AG20443 (cell line): ENCODE measurements around the gene RAB3GAP2.
"Not testable (repeated sequence)": the region's sequence is repeated elsewhere in the genome, so short reads cannot be mapped to it uniquely, and the experiment has no call there.

Experiments used
- DNase-seq: peaks from one replicate; pipeline ENCODE4 v3.0.0; 2012; ENCODE audit warnings: low spot score, mixed read lengths

Gene RAB3GAP2

GRCh38 chr1:220272047-220272840 is at the start of gene RAB3GAP2:
TSS of gene RAB3GAP2 (minus strand) at chr1:220272453. CDS start at chr1:220272337, 116 bp downstream.
- peak; percentile 100 for DNase-seq

GRCh38 chr1:220321758-220322157 is 49.5 kb upstream of the RAB3GAP2 start:
- DNase-seq: no peak

GRCh38 chr1:220320709-220321108 is 48.5 kb upstream of the RAB3GAP2 start:
- DNase-seq: no peak

- no peak for DNase-seq
Measured at GRCh38 chr1:220318673-220319072, 46.4 kb upstream of the RAB3GAP2 start.

GRCh38 chr1:220317161-220317560 is 44.9 kb upstream of the RAB3GAP2 start:
- DNase-seq: no peak

- no peak for DNase-seq
Measured at GRCh38 chr1:220316305-220316704, 44.1 kb upstream of the RAB3GAP2 start.

- DNase-seq: no peak
Measured at GRCh38 chr1:220315070-220315839, 43.0 kb upstream of the RAB3GAP2 start.

- DNase-seq: no peak
Measured at GRCh38 chr1:220313576-220313975, 41.3 kb upstream of the RAB3GAP2 start.

GRCh38 chr1:220310147-220310546 is 37.9 kb upstream of the RAB3GAP2 start:
- DNase-seq: not testable (repeated sequence)

- no peak for DNase-seq
Measured at GRCh38 chr1:220307607-220308006, 35.4 kb upstream of the RAB3GAP2 start.

GRCh38 chr1:220306339-220306738 is 34.1 kb upstream of the RAB3GAP2 start:
- DNase-seq: no peak

GRCh38 chr1:220303871-220304270 is 31.6 kb upstream of the RAB3GAP2 start:
- DNase-seq: no peak

GRCh38 chr1:220301630-220302029 is 29.4 kb upstream of the RAB3GAP2 start:
- DNase-seq: no peak

- DNase-seq: peak; percentile 91
Measured at GRCh38 chr1:220300442-220301121, 28.3 kb upstream of the RAB3GAP2 start.

GRCh38 chr1:220299337-220299736 is 27.1 kb upstream of the RAB3GAP2 start:
- DNase-seq: no peak

- no peak for DNase-seq
Measured at GRCh38 chr1:220298470-220299205, 26.4 kb upstream of the RAB3GAP2 start.

GRCh38 chr1:220296981-220297380 is 24.7 kb upstream of the RAB3GAP2 start:
- no peak for DNase-seq

- DNase-seq: peak; percentile 12
Measured at GRCh38 chr1:220294846-220295301, 22.6 kb upstream of the RAB3GAP2 start.

GRCh38 chr1:220291580-220291979 is 19.3 kb upstream of the RAB3GAP2 start:
- DNase-seq: no peak

- DNase-seq: no peak
Measured at GRCh38 chr1:220290140-220290761, 18.0 kb upstream of the RAB3GAP2 start.

- DNase-seq: no peak
Measured at GRCh38 chr1:220287129-220287528, 14.9 kb upstream of the RAB3GAP2 start.
